WTC11 (cell line): Measurements from ENCODE around the gene HOXC5.

Experiments
- ESRRA ChIP-seq: sonication (generic); formaldehyde crosslinking; IDR thresholded peaks from 2 replicates; pipeline ENCODE4 v1.8.1; 2022; ENCODE audit warnings: mild to moderate bottlenecking, missing genetic modification reagents, borderline replicate concordance
- FOXJ3 ChIP-seq: sonication (generic); formaldehyde crosslinking; IDR thresholded peaks from 2 replicates; pipeline ENCODE4 v1.9.0; 2021; ENCODE audit warnings: missing genetic modification reagents, mild to moderate bottlenecking, borderline replicate concordance
- FOXP1 ChIP-seq: sonication (generic); formaldehyde crosslinking; IDR thresholded peaks from 2 replicates; pipeline ENCODE4 v1.8.0; 2022; ENCODE audit warnings: missing genetic modification reagents, mild to moderate bottlenecking, moderate library complexity, borderline replicate concordance
- JUN ChIP-seq: sonication (generic); formaldehyde crosslinking; IDR thresholded peaks from 2 replicates; pipeline ENCODE4 v1.8.0; 2023; ENCODE audit warnings: mild to moderate bottlenecking, missing genetic modification reagents
- MAX ChIP-seq: sonication (generic); formaldehyde crosslinking; IDR thresholded peaks from 2 replicates; pipeline ENCODE4 v1.8.0; 2022; ENCODE audit warnings: mild to moderate bottlenecking, missing genetic modification reagents
- MLX ChIP-seq: sonication (generic); formaldehyde crosslinking; IDR thresholded peaks from 2 replicates; pipeline ENCODE4 v1.8.1; 2023; ENCODE audit warnings: mild to moderate bottlenecking, missing genetic modification reagents, moderate library complexity
- NFYB ChIP-seq: sonication (generic); formaldehyde crosslinking; conservative IDR thresholded peaks from 2 replicates; pipeline ENCODE4 v1.8.0; 2022; ENCODE audit warnings: low read depth, missing genetic modification reagents
- TF ChIP-seq, protein P1 (sequence below): sonication (generic); formaldehyde crosslinking; IDR thresholded peaks from 2 replicates; pipeline ENCODE4 v1.8.0; 2022; ENCODE audit warnings: mild to moderate bottlenecking, missing genetic modification reagents
- TF ChIP-seq, protein P2 (sequence below): fragments of 200-600 bp; IDR thresholded peaks from 2 replicates; pipeline ENCODE4 v1.8.0; 2022; ENCODE audit warnings: antibody characterized with exemption
- TF ChIP-seq, protein P3 (sequence below): sonication (generic); formaldehyde crosslinking; IDR thresholded peaks from 2 replicates; pipeline ENCODE4 v1.8.1; 2023; ENCODE audit warnings: mild to moderate bottlenecking, missing genetic modification reagents, moderate library complexity
- TF ChIP-seq, protein P4 (sequence below): sonication (generic); formaldehyde crosslinking; IDR thresholded peaks from 2 replicates; pipeline ENCODE4 v1.8.1; 2022; ENCODE audit warnings: missing genetic modification reagents, borderline replicate concordance

GRCh38 chr12:54032086-54032619 is 697 bp upstream of the HOXC5 start:
- TF ChIP-seq, protein P1, sequence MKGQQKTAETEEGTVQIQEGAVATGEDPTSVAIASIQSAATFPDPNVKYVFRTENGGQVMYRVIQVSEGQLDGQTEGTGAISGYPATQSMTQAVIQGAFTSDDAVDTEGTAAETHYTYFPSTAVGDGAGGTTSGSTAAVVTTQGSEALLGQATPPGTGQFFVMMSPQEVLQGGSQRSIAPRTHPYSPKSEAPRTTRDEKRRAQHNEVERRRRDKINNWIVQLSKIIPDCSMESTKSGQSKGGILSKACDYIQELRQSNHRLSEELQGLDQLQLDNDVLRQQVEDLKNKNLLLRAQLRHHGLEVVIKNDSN (CRISPR knock-in tag) = no peak
- TF ChIP-seq, protein P2, sequence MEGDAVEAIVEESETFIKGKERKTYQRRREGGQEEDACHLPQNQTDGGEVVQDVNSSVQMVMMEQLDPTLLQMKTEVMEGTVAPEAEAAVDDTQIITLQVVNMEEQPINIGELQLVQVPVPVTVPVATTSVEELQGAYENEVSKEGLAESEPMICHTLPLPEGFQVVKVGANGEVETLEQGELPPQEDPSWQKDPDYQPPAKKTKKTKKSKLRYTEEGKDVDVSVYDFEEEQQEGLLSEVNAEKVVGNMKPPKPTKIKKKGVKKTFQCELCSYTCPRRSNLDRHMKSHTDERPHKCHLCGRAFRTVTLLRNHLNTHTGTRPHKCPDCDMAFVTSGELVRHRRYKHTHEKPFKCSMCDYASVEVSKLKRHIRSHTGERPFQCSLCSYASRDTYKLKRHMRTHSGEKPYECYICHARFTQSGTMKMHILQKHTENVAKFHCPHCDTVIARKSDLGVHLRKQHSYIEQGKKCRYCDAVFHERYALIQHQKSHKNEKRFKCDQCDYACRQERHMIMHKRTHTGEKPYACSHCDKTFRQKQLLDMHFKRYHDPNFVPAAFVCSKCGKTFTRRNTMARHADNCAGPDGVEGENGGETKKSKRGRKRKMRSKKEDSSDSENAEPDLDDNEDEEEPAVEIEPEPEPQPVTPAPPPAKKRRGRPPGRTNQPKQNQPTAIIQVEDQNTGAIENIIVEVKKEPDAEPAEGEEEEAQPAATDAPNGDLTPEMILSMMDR = no peak
- TF ChIP-seq JUN (CRISPR knock-in tag) (no peak), NFYB (CRISPR knock-in tag) (no peak), FOXP1 (CRISPR knock-in tag) (no peak), ESRRA (CRISPR knock-in tag) (no peak), MLX (CRISPR knock-in tag) (no peak), FOXJ3 (CRISPR knock-in tag) (no peak), MAX (CRISPR knock-in tag) (no peak)
- TF ChIP-seq, protein P3, sequence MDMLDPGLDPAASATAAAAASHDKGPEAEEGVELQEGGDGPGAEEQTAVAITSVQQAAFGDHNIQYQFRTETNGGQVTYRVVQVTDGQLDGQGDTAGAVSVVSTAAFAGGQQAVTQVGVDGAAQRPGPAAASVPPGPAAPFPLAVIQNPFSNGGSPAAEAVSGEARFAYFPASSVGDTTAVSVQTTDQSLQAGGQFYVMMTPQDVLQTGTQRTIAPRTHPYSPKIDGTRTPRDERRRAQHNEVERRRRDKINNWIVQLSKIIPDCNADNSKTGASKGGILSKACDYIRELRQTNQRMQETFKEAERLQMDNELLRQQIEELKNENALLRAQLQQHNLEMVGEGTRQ = no peak
- TF ChIP-seq, protein P4, sequence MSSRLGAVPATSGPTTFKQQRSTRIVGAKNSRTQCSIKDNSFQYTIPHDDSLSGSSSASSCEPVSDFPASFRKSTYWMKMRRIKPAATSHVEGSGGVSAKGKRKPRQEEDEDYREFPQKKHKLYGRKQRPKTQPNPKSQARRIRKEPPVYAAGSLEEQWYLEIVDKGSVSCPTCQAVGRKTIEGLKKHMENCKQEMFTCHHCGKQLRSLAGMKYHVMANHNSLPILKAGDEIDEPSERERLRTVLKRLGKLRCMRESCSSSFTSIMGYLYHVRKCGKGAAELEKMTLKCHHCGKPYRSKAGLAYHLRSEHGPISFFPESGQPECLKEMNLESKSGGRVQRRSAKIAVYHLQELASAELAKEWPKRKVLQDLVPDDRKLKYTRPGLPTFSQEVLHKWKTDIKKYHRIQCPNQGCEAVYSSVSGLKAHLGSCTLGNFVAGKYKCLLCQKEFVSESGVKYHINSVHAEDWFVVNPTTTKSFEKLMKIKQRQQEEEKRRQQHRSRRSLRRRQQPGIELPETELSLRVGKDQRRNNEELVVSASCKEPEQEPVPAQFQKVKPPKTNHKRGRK = no peak
